Mesothelial cell of epicardium (in vitro differentiated cells): ENCODE measurements around the gene CHMP2B. TPM values are rescaled to one million over a fixed set of nuclear protein-coding genes. Genes with fewer than 3 reads are reported as not detected.
A peak's percentile ranks its signal among the peaks of the same experiment; 100 is the strongest.

Source experiments
- DNase-seq, 2 experiments: peaks; one replicate each; pipeline ENCODE4 v3.0.0; 2021; ENCODE audit warnings: low spot score in 2 of 2; ENCODE audit not compliant: unreplicated experiment in 2 of 2
- H3K27ac Mint-ChIP-seq: 2 replicates; pipeline ENCODE4 v1.8.0; 2021; ENCODE audit warnings: mixed read lengths
- H3K27me3 Mint-ChIP-seq: 2 replicates; pipeline ENCODE4 v1.8.0; 2021; ENCODE audit warnings: low read depth, mixed read lengths
- H3K36me3 Mint-ChIP-seq: 2 replicates; pipeline ENCODE4 v1.8.0; 2021; ENCODE audit warnings: mixed read lengths
- H3K4me1 Mint-ChIP-seq: 2 replicates; pipeline ENCODE4 v1.8.0; 2021; ENCODE audit warnings: mixed read lengths
- H3K4me3 Mint-ChIP-seq: 2 replicates; pipeline ENCODE4 v1.8.0; 2021; ENCODE audit warnings: mild to moderate bottlenecking, moderate library complexity, mixed read lengths
- H3K9me3 Mint-ChIP-seq: 2 replicates; pipeline ENCODE4 v1.8.0; 2021; ENCODE audit warnings: mixed read lengths
- total RNA-seq: library from RNA; stranded (reverse); gene quantifications from 3 replicates; pipeline ENCODE4 v1.2.1, GENCODE V29; 2021
- TF ChIP-seq, protein P1 (sequence below): fragments of 200-600 bp; sonication (generic); IDR thresholded peaks from one replicate; pipeline ENCODE4 v1.5.0; 2021; ENCODE audit warnings: antibody characterized with exemption; ENCODE audit not compliant: unreplicated experiment

Gene CHMP2B
- total RNA-seq, 1 donor from 2014 or later = 26.4 TPM

DNA sequence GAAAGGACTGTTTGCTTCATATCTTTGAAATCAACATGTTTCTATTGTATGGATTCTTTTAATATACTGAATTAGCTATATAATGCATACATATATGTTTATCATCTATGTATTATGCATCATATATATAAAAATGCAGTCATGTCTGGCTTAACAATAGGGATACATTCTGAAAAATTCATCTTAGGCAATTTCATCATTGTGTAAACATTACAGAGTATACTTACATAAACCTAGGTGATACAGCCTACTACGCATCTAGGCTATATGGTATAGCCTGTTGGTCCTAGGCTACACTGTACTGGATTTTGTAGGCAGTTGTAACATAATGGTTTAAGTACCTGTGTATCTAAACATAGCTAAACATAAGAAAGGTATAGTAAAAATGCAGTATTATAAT is 21.7 kb downstream of the CHMP2B start:
- Mint-ChIP-seq H3K9me3 (no peaks in the 10 kb centered on the region), H3K27me3 (no peaks in the 10 kb centered on the region), H3K36me3 (peaks cover 28% of the 10 kb centered on the region), H3K4me3 (no peak overlapping the region), H3K27ac (no peak overlapping the region), H3K4me1 (no peaks in the 10 kb centered on the region)
- DNase-seq = no peak
- TF ChIP-seq, protein P1, sequence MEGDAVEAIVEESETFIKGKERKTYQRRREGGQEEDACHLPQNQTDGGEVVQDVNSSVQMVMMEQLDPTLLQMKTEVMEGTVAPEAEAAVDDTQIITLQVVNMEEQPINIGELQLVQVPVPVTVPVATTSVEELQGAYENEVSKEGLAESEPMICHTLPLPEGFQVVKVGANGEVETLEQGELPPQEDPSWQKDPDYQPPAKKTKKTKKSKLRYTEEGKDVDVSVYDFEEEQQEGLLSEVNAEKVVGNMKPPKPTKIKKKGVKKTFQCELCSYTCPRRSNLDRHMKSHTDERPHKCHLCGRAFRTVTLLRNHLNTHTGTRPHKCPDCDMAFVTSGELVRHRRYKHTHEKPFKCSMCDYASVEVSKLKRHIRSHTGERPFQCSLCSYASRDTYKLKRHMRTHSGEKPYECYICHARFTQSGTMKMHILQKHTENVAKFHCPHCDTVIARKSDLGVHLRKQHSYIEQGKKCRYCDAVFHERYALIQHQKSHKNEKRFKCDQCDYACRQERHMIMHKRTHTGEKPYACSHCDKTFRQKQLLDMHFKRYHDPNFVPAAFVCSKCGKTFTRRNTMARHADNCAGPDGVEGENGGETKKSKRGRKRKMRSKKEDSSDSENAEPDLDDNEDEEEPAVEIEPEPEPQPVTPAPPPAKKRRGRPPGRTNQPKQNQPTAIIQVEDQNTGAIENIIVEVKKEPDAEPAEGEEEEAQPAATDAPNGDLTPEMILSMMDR = no peak

DNA sequence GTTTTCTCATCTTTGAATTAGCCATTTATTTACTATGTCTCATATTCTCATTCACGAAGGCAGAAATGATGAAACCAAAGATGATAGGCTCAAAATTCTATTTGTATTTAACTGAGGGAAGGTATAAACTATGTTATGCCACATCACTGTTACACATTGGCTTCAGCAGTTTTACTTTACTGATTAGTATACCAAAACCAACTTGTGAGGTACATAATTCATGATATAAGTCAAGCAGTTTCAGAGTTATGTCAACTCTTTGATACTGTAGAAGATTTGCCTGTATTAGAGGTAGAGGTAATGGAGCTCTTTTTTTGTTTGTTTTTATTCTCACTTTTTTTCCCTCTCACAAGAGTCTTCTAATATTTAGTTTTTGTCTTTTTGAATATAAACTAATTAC is 22.9 kb downstream of the CHMP2B start:
- H3K27ac Mint-ChIP-seq = no peak overlapping the region
- DNase-seq = no peak
- no peaks in the 10 kb centered on the region for H3K27me3 Mint-ChIP-seq
- H3K4me1 Mint-ChIP-seq = no peaks in the 10 kb centered on the region
- TF ChIP-seq, protein P1 = no peak
- no peak overlapping the region for H3K4me3 Mint-ChIP-seq
- H3K36me3 Mint-ChIP-seq = peaks cover 30% of the 10 kb centered on the region
- H3K9me3 Mint-ChIP-seq = no peaks in the 10 kb centered on the region

DNA sequence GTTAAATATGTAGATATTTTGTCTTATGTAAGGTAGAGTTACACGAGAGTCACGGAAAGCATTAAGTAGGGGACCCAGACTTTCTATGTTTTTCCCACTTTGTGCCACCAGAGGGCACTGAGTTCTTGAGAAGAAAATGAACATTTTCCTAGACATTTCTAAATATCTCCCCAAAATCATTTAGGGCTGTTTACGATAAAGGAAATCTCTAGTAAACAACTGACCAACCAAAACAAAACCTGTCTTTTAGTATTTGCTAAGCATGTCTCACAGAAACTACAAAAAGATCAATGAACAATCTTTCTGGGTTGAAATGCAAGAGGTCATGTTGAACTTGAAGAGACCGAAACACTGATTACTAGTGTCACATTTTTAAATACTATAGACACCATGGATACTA is 33.2 kb downstream of the CHMP2B start:
- Mint-ChIP-seq H3K36me3 (no peaks in the 10 kb centered on the region), H3K27ac (no peak overlapping the region), H3K4me3 (no peak overlapping the region), H3K9me3 (no peaks in the 10 kb centered on the region), H3K27me3 (peaks cover 8% of the 10 kb centered on the region), H3K4me1 (no peaks in the 10 kb centered on the region)
- peak in 1 of 2 experiments; percentile 44 for DNase-seq
- TF ChIP-seq, protein P1 = peak; percentile 84

DNA sequence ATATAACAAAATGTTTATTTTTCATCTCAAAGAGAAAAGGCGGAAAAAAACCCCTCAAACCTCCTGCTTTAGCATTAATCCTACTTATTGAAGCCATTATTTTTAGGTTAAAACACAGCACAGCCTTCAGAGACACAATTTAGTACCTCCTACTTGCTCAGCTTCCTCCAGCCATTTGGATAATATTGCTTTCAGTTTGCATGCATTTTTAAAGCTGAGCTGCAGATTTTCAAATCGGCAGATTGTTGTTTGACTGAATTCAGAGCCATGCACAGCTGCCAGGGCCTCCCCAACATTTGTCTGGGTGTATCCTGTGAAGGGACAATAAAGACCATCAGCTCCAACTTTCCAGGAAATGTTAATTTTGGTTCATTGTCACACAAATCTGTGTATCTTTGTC is 34.8 kb downstream of the CHMP2B start:
- H3K4me1 Mint-ChIP-seq = no peaks in the 10 kb centered on the region

DNA sequence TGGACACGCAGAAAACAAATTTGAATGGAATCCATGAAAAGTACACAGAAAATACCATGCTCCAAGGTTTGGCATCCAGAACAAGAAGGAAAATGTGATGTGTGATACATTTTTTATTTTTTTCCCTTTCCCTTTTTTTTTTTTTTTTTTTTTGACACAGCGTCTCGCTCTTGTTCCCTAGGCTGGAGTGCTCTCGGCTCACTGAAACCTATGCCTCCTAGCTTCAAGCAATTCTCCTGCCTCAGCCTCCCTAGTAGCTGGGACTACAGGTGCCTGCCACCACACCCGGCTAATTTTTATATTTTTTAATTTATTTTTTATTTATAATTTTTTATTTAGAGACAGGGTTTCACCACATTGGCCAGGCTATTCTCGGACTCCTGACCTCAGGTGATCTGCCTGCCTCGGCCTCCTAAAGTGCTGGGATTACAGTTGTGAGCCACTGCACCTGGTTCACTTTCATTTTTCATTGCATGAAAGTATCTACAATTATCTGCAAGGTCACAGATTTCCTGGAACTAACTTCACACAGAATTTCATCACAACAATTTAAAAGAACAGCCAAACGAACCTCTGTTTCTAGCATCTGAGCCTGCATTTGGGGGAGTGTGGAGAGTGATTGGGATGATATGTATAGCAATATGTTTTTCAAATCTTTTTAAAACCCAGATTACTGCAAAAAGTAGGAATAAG is 41.0 kb downstream of the CHMP2B start:
- Mint-ChIP-seq H3K27ac (no peak overlapping the region), H3K4me1 (no peaks in the 10 kb centered on the region), H3K27me3 (peaks cover 5% of the 10 kb centered on the region), H3K9me3 (no peaks in the 10 kb centered on the region), H3K36me3 (no peaks in the 10 kb centered on the region), H3K4me3 (no peak overlapping the region)
- no peak for DNase-seq
- TF ChIP-seq, protein P1 = no peak

More for the DNA sequence above, 34.8 kb downstream of the CHMP2B start:
- H3K9me3 Mint-ChIP-seq = no peaks in the 10 kb centered on the region
- TF ChIP-seq, protein P1 = no peak
- no peak overlapping the region for H3K27ac Mint-ChIP-seq
- H3K4me3 Mint-ChIP-seq = no peak overlapping the region
- no peak for DNase-seq
- no peaks in the 10 kb centered on the region for H3K36me3 Mint-ChIP-seq
- peaks cover 8% of the 10 kb centered on the region for H3K27me3 Mint-ChIP-seq
